Measurements from ENCODE around the gene PIGP.
A peak's percentile ranks its signal among the peaks of the same experiment; 100 is the strongest.
"Not testable (repeated sequence)": the region's sequence is repeated elsewhere in the genome, so short reads cannot be mapped to it uniquely, and the experiment has no call there.

PIGP gene

GRCh38 chr21:37072988-37073416, at the start of gene PIGP, which contains the start of gene TTC3:
Gene PIGP (minus strand): TSS chr21:37073071. CDS start chr21:37072515, 556 bp downstream.
Gene TTC3 (plus strand): TSS chr21:37073254. CDS start chr21:37087258, 14,004 bp downstream.
- peak; percentile 85 for DNase-seq

DNA sequence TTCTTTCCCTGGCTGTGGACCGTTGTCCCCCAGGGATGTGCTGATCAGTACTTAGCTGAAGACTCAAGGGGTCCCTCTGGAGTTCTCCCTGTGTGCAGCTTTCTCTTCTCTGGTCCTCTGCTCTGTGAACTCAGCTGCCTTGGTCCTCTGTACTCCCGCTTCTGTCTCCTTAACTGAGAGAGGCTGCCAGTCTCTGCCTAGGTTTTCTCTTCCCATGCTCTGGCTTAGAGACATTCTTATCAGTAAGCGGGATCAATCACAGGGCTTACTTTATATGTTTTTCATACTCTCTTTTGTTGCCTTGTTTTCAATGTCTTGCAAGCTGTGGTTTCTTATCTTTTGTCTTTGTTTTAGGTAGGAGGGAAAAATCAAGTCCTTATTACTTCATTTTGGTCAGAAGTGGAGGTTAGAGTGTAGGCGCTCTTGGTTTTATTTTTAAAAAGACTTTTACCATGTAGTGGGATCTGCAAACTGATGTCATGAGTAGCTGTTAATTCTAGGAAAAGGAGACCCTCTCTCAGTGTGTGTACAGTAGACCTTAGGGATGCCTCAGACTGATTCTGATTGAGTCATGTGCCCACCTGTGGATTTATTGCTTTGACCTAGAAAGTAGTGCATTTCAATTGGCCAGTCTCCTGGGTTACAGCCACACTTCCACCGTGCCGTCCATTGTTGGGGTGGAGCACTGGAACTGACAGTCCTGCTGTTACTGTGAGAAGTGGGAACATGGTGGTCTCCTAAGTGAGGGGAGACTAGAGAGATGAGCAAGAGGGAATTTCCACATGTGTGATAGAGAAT, 46.7 kb upstream of the PIGP start:
- DNase-seq = no peak

DNA sequence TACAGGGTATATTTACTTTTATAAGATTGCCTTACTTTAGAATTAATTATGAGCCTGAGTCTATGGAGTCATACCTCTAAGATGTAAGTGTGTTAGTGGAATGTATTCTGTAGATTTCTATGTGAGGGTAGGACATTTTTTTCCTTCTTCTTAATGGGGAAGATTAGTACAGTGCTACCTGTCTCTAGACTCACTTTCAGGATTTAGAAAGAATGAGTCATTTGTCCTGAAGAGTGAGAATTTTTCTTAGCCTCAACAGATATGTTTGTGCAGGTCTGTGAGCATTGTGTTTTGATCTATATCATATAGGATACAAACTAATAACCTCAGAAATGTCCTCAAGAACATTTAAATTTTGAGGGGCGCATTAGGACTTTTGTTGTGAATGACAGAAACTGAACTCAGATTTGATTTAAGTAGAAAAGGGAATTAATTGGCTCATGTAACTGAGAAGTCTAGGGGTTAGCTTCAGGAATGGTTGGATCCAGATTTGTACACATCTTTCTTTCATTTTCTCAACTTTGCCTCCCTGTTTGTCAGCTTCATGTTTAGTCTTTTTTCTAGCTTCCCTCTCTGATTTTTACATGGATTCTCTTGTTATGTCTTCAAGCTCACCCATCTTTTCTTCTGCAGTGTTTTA, 45.4 kb upstream of the PIGP start:
- DNase-seq = no peak

DNA sequence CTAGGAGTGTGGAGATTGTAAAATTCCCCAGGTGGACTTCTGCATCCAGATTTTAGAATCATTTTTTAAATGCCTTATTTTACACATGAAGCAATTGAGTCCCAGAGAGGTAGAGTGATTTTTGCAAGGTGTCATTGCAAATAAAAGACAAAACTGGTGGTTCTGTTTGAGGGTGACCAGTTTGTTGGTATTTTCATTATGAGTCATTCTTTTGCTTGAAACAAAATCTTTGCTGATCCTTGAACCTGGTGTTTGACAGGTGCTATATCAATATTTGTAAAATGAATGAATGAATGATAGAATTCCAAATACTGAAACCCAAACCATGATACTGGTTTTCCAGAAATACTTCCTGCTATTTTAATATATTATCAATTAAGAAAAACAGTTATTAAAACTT, 44.3 kb upstream of the PIGP start:
- no peak for DNase-seq

DNA sequence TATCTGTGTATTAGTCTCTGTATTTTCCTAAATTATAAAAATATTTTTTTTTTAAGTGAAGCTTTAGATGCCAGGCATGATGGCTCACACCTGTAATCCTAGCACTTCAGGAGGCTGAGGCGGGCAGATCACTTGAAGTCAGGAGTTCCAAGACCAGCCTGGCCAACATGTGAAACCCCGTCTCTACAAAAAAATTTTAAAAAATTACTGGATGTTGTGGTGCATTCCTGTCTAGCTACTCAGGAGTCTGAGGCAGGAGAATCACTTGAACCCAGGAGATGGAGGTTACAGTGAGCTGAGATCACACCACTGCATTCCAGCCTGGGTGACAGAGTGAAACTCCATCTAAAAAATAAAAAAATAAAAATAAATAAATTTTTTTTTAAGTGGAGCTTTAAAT, 43.6 kb upstream of the PIGP start:
- DNase-seq = not testable (repeated sequence)

DNA sequence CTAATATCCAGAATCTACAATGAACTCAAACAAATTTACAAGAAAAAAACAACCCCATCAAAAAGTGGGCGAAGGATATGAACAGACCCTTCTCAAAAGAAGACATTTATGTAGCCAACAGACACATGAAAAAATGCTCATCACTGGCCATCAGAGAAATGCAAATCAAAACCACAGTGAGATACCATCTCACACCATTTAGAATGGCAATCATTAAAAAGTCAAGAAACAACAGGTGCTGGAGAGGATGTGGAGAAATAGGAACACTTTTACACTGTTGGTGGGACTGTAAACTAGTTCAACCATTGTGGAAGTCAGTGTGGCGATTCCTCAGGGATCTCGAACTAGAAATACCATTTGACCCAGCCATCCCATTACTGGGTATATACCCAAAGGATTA, 41.4 kb upstream of the PIGP start:
- DNase-seq = not testable (repeated sequence)

- not testable (repeated sequence) for DNase-seq
These were observed 38.2 kb upstream of the PIGP start for GRCh38 chr21:37111029-37111428.

- DNase-seq = no peak
These were observed 34.1 kb upstream of the PIGP start for GRCh38 chr21:37106998-37107397.

GRCh38 chr21:37102746-37103145, 29.9 kb upstream of the PIGP start:
- not testable (repeated sequence) for DNase-seq

DNA sequence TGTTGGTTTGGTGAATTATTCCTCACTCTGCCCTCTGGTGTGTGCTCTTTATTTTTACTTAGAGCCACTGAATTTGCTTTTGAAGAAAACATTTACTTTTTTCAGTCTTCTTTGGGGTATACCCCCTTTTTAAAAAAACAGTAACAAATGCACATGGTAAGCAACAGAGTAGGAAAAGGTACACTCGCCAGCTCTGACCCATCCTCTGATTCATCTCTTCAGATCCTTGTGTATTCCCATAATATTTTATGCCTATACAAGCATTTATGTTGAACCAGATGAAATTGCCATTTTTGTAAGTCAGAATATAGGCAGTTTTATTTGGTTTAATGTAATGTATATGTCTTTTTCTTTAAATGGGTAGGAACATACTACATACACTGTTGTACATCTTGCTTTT, 28.5 kb upstream of the PIGP start:
- DNase-seq = no peak

- no peak for DNase-seq
These were observed 27.4 kb upstream of the PIGP start for GRCh38 chr21:37100316-37100715.

DNA sequence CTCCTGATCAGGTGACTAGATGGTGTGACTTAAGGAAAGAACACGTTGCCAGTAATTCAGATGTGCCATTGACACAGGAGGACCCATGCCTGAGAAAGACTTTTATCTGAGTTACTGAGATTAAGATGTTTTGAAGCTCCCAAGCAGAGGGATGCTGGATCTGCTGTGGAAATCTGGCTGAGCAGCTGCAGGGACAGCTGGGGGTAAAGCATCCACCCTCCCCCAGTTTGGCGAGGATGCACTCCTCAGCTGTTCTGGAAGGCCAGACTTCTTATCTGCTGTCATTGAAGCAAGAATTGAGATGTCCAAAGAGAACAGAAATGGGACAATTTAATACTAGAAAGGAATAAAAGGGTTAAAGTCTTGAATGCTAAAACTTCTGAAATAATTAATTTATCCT, 25.9 kb upstream of the PIGP start:
- DNase-seq = no peak

- DNase-seq = no peak
These were observed 22.9 kb upstream of the PIGP start for GRCh38 chr21:37095821-37096220.

- DNase-seq = no peak
These were observed 21.1 kb upstream of the PIGP start for GRCh38 chr21:37093977-37094376.

- no peak for DNase-seq
These were observed 15.4 kb upstream of the PIGP start for GRCh38 chr21:37088186-37088735.

GRCh38 chr21:37087188-37087587, 14.3 kb upstream of the PIGP start:
- no peak for DNase-seq

DNA sequence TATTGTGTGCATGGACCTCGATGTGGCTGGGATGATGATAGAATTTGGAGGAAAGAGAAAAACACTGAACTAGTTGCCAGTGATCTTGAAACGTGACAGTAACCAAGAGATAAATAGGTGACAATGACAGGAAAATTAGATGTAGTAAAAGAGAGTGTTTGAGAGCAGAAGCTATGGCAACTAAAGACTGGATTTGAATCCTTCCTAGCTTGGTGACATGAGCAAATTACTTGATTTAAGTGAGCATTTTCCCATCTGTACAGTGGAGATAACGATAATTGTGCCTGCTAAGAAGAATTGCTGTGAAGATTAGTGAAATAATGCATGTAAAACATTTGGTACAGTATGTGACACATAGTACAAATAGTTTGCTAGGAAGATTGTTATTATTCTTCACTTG, 12.9 kb upstream of the PIGP start:
- no peak for DNase-seq

- DNase-seq = no peak
These were observed 10.1 kb upstream of the PIGP start for GRCh38 chr21:37082856-37083528.

DNA sequence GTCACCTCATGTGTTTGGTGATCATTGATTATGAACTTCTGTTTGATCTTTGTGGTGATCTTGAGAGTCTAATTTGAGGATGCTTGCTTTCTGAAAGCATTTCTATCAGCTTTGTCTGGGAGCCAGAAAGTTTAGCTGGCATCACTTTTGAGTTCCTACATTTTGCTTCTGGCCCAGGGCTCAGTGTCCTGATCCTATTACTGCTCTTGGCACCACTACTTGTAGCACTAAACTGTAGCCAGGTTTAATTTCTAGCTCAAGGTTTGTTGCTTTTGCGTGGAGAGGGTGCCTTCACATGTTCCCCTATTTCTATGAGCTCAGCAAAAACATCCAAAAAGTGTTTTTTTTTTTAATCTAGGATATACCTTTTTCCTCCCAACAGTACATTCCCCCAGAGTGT, 9.5 kb upstream of the PIGP start:
- DNase-seq = no peak

DNA sequence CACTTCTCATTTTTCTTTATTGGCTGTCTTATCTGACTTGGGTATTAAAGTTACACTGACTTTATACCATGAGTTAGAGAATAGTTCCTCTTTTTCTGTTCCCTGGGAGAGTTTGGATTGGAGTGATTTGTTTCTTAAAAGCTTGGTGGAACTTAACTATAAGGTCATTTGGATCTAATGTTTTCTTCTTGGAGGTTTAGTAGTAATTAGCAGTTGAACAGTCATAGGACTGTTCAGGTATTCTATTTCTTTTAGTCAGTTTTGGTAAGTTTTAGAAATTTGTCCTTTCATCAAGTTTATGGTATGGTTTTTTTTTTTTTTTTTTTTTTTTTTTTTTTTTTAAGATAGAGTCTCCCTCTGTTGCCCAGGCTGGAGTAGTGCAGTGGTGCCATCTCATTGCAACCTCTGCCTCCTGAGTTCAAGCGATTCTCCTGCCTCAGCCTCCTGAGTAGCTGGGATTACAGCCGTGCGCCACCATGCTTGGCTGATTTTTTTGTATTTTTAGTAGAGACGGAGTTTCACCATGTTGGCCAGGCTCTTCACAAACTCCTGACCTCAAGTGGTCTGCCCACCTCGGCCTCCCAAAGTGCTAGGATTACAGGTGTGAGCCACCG, 6.4 kb upstream of the PIGP start:
- no peak for DNase-seq

GRCh38 chr21:37077403-37077802, 4.5 kb upstream of the PIGP start:
- DNase-seq = no peak

GRCh38 chr21:37076087-37076850, 3.4 kb upstream of the PIGP start:
- DNase-seq = no peak

All from DMS 273 treated with DMSO at 0.1 percent for 48 hours (cell line).